HL-60 (cell line): ENCODE data around the gene BRWD1.

Source experiments
- DNase-seq, 2 experiments: peaks; one replicate each; pipeline ENCODE4 v3.0.0-alpha.2; 2010 to 2020; ENCODE audit warnings: low read depth in 1 of 2, low spot score in 1 of 2
- H3K27ac ChIP-seq: fragments of 250-450 bp; sonication (Bioruptor Pico); replicated peaks from 2 replicates; pipeline ENCODE4 v1.5.1; 2020; ENCODE audit warnings: mild to moderate bottlenecking, moderate library complexity
- H3K27me3 ChIP-seq: fragments of 250-450 bp; sonication (Bioruptor Pico); 2 replicates; pipeline ENCODE4 v1.5.1; 2021; ENCODE audit warnings: mild to moderate bottlenecking, moderate library complexity; ENCODE audit not compliant: insufficient read depth, poor library complexity, severe bottlenecking
- H3K4me3 ChIP-seq: replicated peaks from 2 replicates; pipeline ENCODE4 v1.5.1; 2011; ENCODE audit warnings: mild to moderate bottlenecking, control low read depth, low read length; ENCODE audit not compliant: insufficient read depth
- GABPA ChIP-seq: IDR thresholded peaks from 2 replicates; pipeline ENCODE4 v1.6.1; 2012; ENCODE audit warnings: low read depth
- POLR2AphosphoS5 ChIP-seq: IDR thresholded peaks from 2 replicates; pipeline ENCODE4 v1.6.1; 2012; ENCODE audit warnings: low read depth
- SPI1 ChIP-seq: IDR thresholded peaks from 2 replicates; pipeline ENCODE4 v1.6.1; 2012; ENCODE audit warnings: low read depth, mild to moderate bottlenecking, borderline replicate concordance
- TF ChIP-seq, protein P1 (sequence below): IDR thresholded peaks from one replicate; pipeline ENCODE4 v1.5.1; 2011; ENCODE audit warnings: low read length, control low read depth, inconsistent platforms; ENCODE audit not compliant: insufficient read depth
- TF ChIP-seq, protein P2 (sequence below): IDR thresholded peaks from 2 replicates; pipeline ENCODE4 v1.6.1; 2012; ENCODE audit warnings: low read depth; ENCODE audit not compliant: insufficient replicate concordance

The BRWD1 gene

DNA sequence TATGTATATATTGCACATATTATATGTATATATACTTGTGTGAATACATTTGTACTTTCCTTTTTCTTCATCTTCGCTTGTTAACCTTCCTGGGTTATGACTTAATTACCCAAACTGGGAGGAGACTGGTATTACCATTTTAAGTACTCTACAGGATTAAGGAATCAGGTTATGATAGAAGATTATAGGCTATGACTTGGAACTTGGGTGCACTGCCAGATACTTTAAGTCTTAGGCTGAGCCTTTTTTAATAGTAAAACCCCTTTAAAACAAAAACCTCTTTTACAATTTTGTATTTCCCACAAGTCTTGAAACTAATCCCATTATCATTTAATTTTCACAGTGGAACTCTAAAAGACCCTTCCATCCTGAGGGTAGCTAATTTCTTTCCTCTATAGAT is 6.0 kb downstream of the BRWD1 start:
- DNase-seq = no peak
- no peak overlapping the region for H3K27ac ChIP-seq
- no peaks in the 10 kb centered on the region for H3K27me3 ChIP-seq
- no peak for TF ChIP-seq GABPA
- TF ChIP-seq, protein P1, sequence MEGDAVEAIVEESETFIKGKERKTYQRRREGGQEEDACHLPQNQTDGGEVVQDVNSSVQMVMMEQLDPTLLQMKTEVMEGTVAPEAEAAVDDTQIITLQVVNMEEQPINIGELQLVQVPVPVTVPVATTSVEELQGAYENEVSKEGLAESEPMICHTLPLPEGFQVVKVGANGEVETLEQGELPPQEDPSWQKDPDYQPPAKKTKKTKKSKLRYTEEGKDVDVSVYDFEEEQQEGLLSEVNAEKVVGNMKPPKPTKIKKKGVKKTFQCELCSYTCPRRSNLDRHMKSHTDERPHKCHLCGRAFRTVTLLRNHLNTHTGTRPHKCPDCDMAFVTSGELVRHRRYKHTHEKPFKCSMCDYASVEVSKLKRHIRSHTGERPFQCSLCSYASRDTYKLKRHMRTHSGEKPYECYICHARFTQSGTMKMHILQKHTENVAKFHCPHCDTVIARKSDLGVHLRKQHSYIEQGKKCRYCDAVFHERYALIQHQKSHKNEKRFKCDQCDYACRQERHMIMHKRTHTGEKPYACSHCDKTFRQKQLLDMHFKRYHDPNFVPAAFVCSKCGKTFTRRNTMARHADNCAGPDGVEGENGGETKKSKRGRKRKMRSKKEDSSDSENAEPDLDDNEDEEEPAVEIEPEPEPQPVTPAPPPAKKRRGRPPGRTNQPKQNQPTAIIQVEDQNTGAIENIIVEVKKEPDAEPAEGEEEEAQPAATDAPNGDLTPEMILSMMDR = no peak
- no peak for TF ChIP-seq SPI1
- TF ChIP-seq POLR2AphosphoS5 = no peak
- TF ChIP-seq, protein P2, sequence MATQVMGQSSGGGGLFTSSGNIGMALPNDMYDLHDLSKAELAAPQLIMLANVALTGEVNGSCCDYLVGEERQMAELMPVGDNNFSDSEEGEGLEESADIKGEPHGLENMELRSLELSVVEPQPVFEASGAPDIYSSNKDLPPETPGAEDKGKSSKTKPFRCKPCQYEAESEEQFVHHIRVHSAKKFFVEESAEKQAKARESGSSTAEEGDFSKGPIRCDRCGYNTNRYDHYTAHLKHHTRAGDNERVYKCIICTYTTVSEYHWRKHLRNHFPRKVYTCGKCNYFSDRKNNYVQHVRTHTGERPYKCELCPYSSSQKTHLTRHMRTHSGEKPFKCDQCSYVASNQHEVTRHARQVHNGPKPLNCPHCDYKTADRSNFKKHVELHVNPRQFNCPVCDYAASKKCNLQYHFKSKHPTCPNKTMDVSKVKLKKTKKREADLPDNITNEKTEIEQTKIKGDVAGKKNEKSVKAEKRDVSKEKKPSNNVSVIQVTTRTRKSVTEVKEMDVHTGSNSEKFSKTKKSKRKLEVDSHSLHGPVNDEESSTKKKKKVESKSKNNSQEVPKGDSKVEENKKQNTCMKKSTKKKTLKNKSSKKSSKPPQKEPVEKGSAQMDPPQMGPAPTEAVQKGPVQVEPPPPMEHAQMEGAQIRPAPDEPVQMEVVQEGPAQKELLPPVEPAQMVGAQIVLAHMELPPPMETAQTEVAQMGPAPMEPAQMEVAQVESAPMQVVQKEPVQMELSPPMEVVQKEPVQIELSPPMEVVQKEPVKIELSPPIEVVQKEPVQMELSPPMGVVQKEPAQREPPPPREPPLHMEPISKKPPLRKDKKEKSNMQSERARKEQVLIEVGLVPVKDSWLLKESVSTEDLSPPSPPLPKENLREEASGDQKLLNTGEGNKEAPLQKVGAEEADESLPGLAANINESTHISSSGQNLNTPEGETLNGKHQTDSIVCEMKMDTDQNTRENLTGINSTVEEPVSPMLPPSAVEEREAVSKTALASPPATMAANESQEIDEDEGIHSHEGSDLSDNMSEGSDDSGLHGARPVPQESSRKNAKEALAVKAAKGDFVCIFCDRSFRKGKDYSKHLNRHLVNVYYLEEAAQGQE = no peak
- H3K4me3 ChIP-seq = no peak overlapping the region

DNA sequence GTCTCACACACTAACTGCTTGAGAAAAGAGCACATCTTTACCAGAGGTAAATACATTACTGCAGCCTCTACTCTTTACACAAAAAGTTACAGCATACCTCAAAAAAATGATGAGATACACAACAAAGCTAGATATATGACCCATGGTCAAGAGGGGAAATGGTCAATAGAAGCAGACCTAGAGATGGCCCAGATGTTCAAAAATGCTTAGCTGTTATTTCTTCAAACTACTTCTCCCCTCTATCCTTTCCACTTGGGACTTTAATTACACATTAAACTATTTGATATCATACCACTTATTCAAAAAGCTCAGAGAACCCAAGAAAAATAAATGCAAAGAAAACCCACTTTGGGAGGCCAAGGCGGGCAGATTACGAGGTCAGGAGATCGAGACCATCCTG is 12.8 kb downstream of the BRWD1 start:
- TF ChIP-seq POLR2AphosphoS5 = no peak
- TF ChIP-seq, protein P2 = no peak
- no peak for DNase-seq
- no peaks in the 10 kb centered on the region for H3K27me3 ChIP-seq
- H3K4me3 ChIP-seq = no peak overlapping the region
- no peak overlapping the region for H3K27ac ChIP-seq

DNA sequence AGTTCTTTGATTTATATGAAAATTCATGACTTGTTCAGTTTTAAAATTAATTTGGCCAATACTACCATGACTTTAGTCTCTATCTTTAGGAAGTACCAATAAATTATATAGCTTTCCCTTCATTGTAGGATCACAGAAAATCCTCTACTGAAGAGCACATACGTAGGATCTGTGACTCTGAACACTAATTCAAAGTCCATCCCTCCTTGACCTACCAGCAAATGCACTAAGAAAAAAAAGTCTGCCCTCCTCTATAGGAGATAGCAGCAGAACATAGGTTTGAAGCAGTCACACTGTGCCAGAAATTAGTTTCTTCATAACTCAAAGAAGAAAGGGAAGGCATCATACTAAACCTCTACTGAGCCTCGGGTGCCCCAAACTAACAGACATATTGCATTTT is 16.5 kb downstream of the BRWD1 start:
- DNase-seq = no peak
- Histone ChIP-seq H3K27me3 (no peaks in the 10 kb centered on the region), H3K4me3 (no peak overlapping the region), H3K27ac (no peak overlapping the region)
- TF ChIP-seq GABPA (no peak), POLR2AphosphoS5 (no peak), SPI1 (no peak)
- TF ChIP-seq, protein P2 = no peak
- TF ChIP-seq, protein P1 = no peak

DNA sequence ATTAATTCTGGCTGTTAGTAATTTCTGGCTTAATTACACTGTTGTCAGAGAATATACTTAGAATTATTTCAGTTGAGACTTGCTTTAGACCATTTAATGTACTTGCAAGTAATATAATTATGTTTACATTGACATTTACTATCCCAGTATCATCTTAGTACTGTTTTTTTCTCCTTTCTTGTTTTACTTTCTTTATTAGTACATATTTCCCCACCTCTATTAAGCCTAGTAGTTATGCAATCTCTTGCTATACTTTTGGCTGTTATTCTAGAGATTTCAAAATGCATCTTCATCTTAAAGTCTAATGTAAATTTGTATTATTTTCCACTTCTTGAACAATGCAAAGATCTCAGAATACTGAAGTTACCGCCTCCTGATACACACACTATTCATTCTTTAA is 24.4 kb downstream of the BRWD1 start:
- TF ChIP-seq GABPA (no peak), POLR2AphosphoS5 (no peak), SPI1 (no peak)
- TF ChIP-seq, protein P1 = no peak
- Histone ChIP-seq H3K4me3 (no peak overlapping the region), H3K27me3 (no peaks in the 10 kb centered on the region), H3K27ac (no peak overlapping the region)
- DNase-seq = no peak
